Heart left ventricle (tissue), 13 donors: Measurements from ENCODE around the gene LANCL2.

Experiments
- CTCF ChIP-seq, 12 donors: fragments of 200-600 bp; sonication (generic) in 4 of 12; IDR thresholded peaks; one replicate each; pipeline versions ENCODE4 v1.5.0 to v1.8.0; 2018 to 2022; ENCODE audit warnings: antibody characterized with exemption in 12 of 12, mild to moderate bottlenecking in 5 of 12
- POLR2A ChIP-seq, 2 donors: fragments of 450-650 bp; IDR thresholded peaks; one replicate each; pipeline ENCODE4 v1.6.1; 2017; ENCODE audit warnings: antibody characterized with exemption in 2 of 2, mild to moderate bottlenecking in 2 of 2, moderate library complexity in 2 of 2
- donor health status: ischemic (EF 13 %, LVEDD 7.1; RV severe dilation, severe dysfunction).
- donor health status: DM: no; HTN: yes; CAD: no.
- donor health status: DM: no; HTN: no; CAD: no.
- donor health status: ischemic (EF 25% LVEDD 6.9; RV normal size, moderate dysfunction).
- donor health status: ischemic (EF 25% LVEDD 5.7; RV mildly dilated, moderate dysfunction).
- donor health status: ischemic (EF 35%, LVEDD 5.7; RV mildly dilated, moderate dysfunction).
- donor health status: nonischemic (EF 11% LVEDD 7.7; RV severe dilation, severe dysfunction).
- donor health status: DM: yes; HTN: yes; CAD: no.
- donor health status: PGD.
- donor health status: ischemic (EF 29% LVEDD 5.4; RV normal size, mild dysfunction).
- donor health status: nonischemic (EF 23%, LVEDD 6.1; RV moderate dilation, normal function).

- TF ChIP-seq POLR2A (IDR thresholded peaks at IDR 0.05) (no peak), CTCF (IDR thresholded peaks at IDR 0.05) (no peak)
These were observed 84.9 kb downstream of the LANCL2 start for GRCh38 chr7:55449992-55450535.
